Activated CD8-positive, alpha-beta T cell treated with anti-CD3 and anti-CD28 coated beads for 36 hours (primary cell): ENCODE results near the gene DCC. TPM values are rescaled to one million over a fixed set of nuclear protein-coding genes. Genes with fewer than 3 reads are reported as not detected.

Source experiments
- ATAC-seq: fragments of 200-7000 bp; cut with Tn5 transposase; one replicate; pipeline ENCODE4 v1.10.0; 2021; ENCODE audit warnings: mild to moderate bottlenecking, moderate library complexity
- CTCF ChIA-PET: fragments of 350-600 bp; sonication (Branson Sonifier 250); formaldehyde crosslinking; loops from one replicate; lab custom pipeline; 2021; ENCODE audit warnings: antibody characterized with exemption; lab: Charles Lee
- POLR2A ChIA-PET: fragments of 350-600 bp; sonication (Branson Sonifier 250); formaldehyde crosslinking; loops from one replicate; lab custom pipeline; 2021; ENCODE audit warnings: antibody characterized with exemption; lab: Charles Lee
- DNase-seq: peaks from one replicate; pipeline ENCODE4 v3.0.0-alpha.2; 2020
- H3K27ac Mint-ChIP-seq: one replicate; pipeline ENCODE4 v1.8.0; 2021; ENCODE audit warnings: mild to moderate bottlenecking, mixed read lengths
- H3K27me3 Mint-ChIP-seq: one replicate; pipeline ENCODE4 v1.8.0; 2021; ENCODE audit warnings: mixed read lengths
- H3K36me3 Mint-ChIP-seq: one replicate; pipeline ENCODE4 v1.8.0; 2021; ENCODE audit warnings: low read depth, mixed read lengths
- H3K4me1 Mint-ChIP-seq: one replicate; pipeline ENCODE4 v1.8.0; 2021; ENCODE audit warnings: low read depth, mixed read lengths
- H3K4me3 Mint-ChIP-seq: one replicate; pipeline ENCODE4 v1.8.0; 2021; ENCODE audit warnings: mild to moderate bottlenecking, moderate library complexity, mixed read lengths
- H3K9me3 Mint-ChIP-seq: one replicate; pipeline ENCODE4 v1.8.0; 2021; ENCODE audit warnings: mixed read lengths
- CTCF ChIP-seq: fragments of 200-600 bp; IDR thresholded peaks from one replicate; pipeline ENCODE4 v1.8.0; 2022; ENCODE audit warnings: antibody characterized with exemption, mild to moderate bottlenecking
- intact Hi-C: fragments of 100-400 bp; cut with micrococcal nuclease; formaldehyde crosslinking; loops from one replicate; pipeline ENCODE4 v1.10.0; 2022
- total RNA-seq, 2 experiments: library from RNA; stranded (reverse); gene quantifications; one replicate each; pipeline ENCODE4 v1.2.3, GENCODE V29; 2021

DCC gene
- total RNA-seq, 2 experiments from 2014 or later, result not detected

- no peaks in the 10 kb centered on the region for H3K27me3 Mint-ChIP-seq
- no peak overlapping the region for H3K27ac Mint-ChIP-seq
- CTCF ChIA-PET, result interaction anchor here (0.5 kb wide), 1 partner anchor 562 kb away, joined by 3 read pairs; no protein-coding TSS in a partner anchor
- intact Hi-C loops, result no loop called here
- H3K4me1 Mint-ChIP-seq, result no peaks in the 10 kb centered on the region
- TF ChIP-seq CTCF, result no peak
- DNase-seq (no peak), ATAC-seq (no peak)
- H3K4me3 Mint-ChIP-seq, result no peak overlapping the region
- POLR2A ChIA-PET, result no interaction called here
- H3K9me3 Mint-ChIP-seq, result peaks cover 8% of the 10 kb centered on the region
- H3K36me3 Mint-ChIP-seq, result no peaks in the 10 kb centered on the region
Measured at GRCh38 chr18:53268455-53268854, 928.5 kb downstream of the DCC start.

GRCh38 chr18:53281406-53281805, 941.4 kb downstream of the DCC start:
- H3K4me1 Mint-ChIP-seq, result no peaks in the 10 kb centered on the region
- intact Hi-C loops, result no loop called here
- peaks cover 11% of the 10 kb centered on the region for H3K9me3 Mint-ChIP-seq
- ATAC-seq (no peak), DNase-seq (no peak)
- no peaks in the 10 kb centered on the region for H3K36me3 Mint-ChIP-seq
- ChIA-PET POLR2A (no interaction called here), CTCF (no interaction called here)
- no peak for TF ChIP-seq CTCF
- H3K27ac Mint-ChIP-seq, result no peak overlapping the region
- H3K27me3 Mint-ChIP-seq, result no peaks in the 10 kb centered on the region
- no peak overlapping the region for H3K4me3 Mint-ChIP-seq

GRCh38 chr18:53283708-53284107, 943.7 kb downstream of the DCC start:
- no peak for TF ChIP-seq CTCF
- POLR2A ChIA-PET, result no interaction called here
- DNase-seq, result no peak
- intact Hi-C loops, result no loop called here
- H3K4me1 Mint-ChIP-seq, result no peaks in the 10 kb centered on the region
- H3K9me3 Mint-ChIP-seq, result peaks cover 11% of the 10 kb centered on the region
- ATAC-seq, result no peak
- CTCF ChIA-PET, result no interaction called here
- H3K4me3 Mint-ChIP-seq, result no peak overlapping the region
- no peaks in the 10 kb centered on the region for H3K36me3 Mint-ChIP-seq
- no peaks in the 10 kb centered on the region for H3K27me3 Mint-ChIP-seq
- H3K27ac Mint-ChIP-seq, result no peak overlapping the region

DNA sequence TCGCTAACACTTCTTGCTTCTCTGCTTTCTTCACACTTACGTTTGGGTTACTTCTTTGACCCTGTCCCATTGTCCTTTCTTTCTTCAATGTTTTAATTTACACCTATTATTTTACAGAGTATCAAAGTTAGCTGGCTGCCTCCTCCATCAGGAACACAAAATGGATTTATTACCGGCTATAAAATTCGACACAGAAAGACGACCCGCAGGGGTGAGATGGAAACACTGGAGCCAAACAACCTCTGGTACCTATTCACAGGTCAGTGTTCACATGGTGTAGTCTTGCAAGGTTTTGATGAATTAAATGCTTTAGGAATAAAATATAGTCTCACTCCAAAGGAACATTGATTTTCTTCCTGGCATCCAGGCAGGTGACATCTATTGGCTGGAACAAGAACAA, 965.5 kb downstream of the DCC start:
- no peak overlapping the region for H3K4me3 Mint-ChIP-seq
- no peak for ATAC-seq
- no peak for TF ChIP-seq CTCF
- ChIA-PET POLR2A (no interaction called here), CTCF (no interaction called here)
- no peaks in the 10 kb centered on the region for H3K4me1 Mint-ChIP-seq
- peaks cover 4% of the 10 kb centered on the region for H3K9me3 Mint-ChIP-seq
- DNase-seq, result no peak
- H3K27me3 Mint-ChIP-seq, result no peaks in the 10 kb centered on the region
- no peaks in the 10 kb centered on the region for H3K36me3 Mint-ChIP-seq
- intact Hi-C loops, result no loop called here
- H3K27ac Mint-ChIP-seq, result no peak overlapping the region

DNA sequence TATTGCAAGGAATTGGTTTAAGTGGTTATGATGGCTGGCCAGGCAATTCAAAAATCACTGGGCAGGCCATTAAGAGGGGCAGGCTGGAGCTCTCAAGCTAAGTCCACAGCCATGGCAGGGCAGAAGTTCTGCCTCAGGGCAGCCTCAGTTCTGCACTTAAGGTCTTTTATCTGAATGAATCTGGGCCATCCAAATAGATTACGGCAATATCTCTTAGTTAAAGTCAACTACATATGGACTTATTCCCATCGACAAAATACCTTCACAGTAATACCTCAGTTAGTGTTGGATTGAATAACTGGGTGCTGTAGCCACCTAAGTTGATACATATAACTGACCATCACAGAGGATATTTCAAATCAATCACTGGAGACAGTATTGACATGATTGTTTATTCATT, 979.6 kb downstream of the DCC start:
- no peaks in the 10 kb centered on the region for H3K4me1 Mint-ChIP-seq
- H3K27me3 Mint-ChIP-seq, result no peaks in the 10 kb centered on the region
- POLR2A ChIA-PET, result no interaction called here
- TF ChIP-seq CTCF, result no peak
- H3K4me3 Mint-ChIP-seq, result no peak overlapping the region
- H3K36me3 Mint-ChIP-seq, result no peaks in the 10 kb centered on the region
- H3K27ac Mint-ChIP-seq, result no peak overlapping the region
- peaks cover 10% of the 10 kb centered on the region for H3K9me3 Mint-ChIP-seq
- intact Hi-C loops, result no loop called here
- CTCF ChIA-PET, result no interaction called here
- ATAC-seq (no peak), DNase-seq (no peak)
